ENCODE results near the gene DOK6. TPM values are rescaled to one million over a fixed set of nuclear protein-coding genes. Genes with fewer than 3 reads are reported as not detected.

DOK6 gene
- total RNA-seq, 1 donor from 2014 or later, result 8.9 TPM

GRCh38 chr18:69411199-69411598 lies 10.5 kb downstream of the DOK6 start:
- Mint-ChIP-seq H3K27me3 (ENCODE audit: low read depth) (peaks cover 4% of the 10 kb centered on the region), H3K4me1 (ENCODE audit: low read depth) (no peaks in the 10 kb centered on the region), H3K4me3 (ENCODE audit: unreplicated experiment) (no peak overlapping the region), H3K9me3 (ENCODE audit: low read depth) (no peaks in the 10 kb centered on the region), H3K27ac (ENCODE audit: unreplicated experiment) (no peak overlapping the region), H3K36me3 (ENCODE audit: low read depth) (no peaks in the 10 kb centered on the region)
- no peak for DNase-seq (ENCODE audit: low spot score)
- TF ChIP-seq CTCF (IDR thresholded peaks at IDR 0.05), result no peak

GRCh38 chr18:69414184-69414583 lies 13.5 kb downstream of the DOK6 start:
- H3K4me3 Mint-ChIP-seq (ENCODE audit: unreplicated experiment), result no peak overlapping the region
- H3K4me1 Mint-ChIP-seq (ENCODE audit: low read depth), result no peaks in the 10 kb centered on the region
- peaks cover 4% of the 10 kb centered on the region for H3K27me3 Mint-ChIP-seq (ENCODE audit: low read depth)
- H3K36me3 Mint-ChIP-seq (ENCODE audit: low read depth), result peaks cover 2% of the 10 kb centered on the region
- H3K27ac Mint-ChIP-seq (ENCODE audit: unreplicated experiment), result no peak overlapping the region
- TF ChIP-seq CTCF (IDR thresholded peaks at IDR 0.05), result no peak
- H3K9me3 Mint-ChIP-seq (ENCODE audit: low read depth), result no peaks in the 10 kb centered on the region
- no peak for DNase-seq (ENCODE audit: low spot score)

GRCh38 chr18:69432847-69433246 lies 32.2 kb downstream of the DOK6 start:
- peaks cover 2% of the 10 kb centered on the region for H3K36me3 Mint-ChIP-seq (ENCODE audit: low read depth)
- H3K9me3 Mint-ChIP-seq (ENCODE audit: low read depth), result peaks cover 8% of the 10 kb centered on the region
- no peak for TF ChIP-seq CTCF (IDR thresholded peaks at IDR 0.05)
- H3K27ac Mint-ChIP-seq (ENCODE audit: unreplicated experiment), result no peak overlapping the region
- no peaks in the 10 kb centered on the region for H3K4me1 Mint-ChIP-seq (ENCODE audit: low read depth)
- no peak overlapping the region for H3K4me3 Mint-ChIP-seq (ENCODE audit: unreplicated experiment)
- DNase-seq (ENCODE audit: low spot score), result no peak
- no peaks in the 10 kb centered on the region for H3K27me3 Mint-ChIP-seq (ENCODE audit: low read depth)

- no peaks in the 10 kb centered on the region for H3K4me1 Mint-ChIP-seq (ENCODE audit: low read depth)
- no peak overlapping the region for H3K4me3 Mint-ChIP-seq (ENCODE audit: unreplicated experiment)
- no peaks in the 10 kb centered on the region for H3K27me3 Mint-ChIP-seq (ENCODE audit: low read depth)
- H3K27ac Mint-ChIP-seq (ENCODE audit: unreplicated experiment), result no peak overlapping the region
- TF ChIP-seq CTCF (IDR thresholded peaks at IDR 0.05), result no peak
- peaks cover 27% of the 10 kb centered on the region for H3K9me3 Mint-ChIP-seq (ENCODE audit: low read depth)
- no peak for DNase-seq (ENCODE audit: low spot score)
- peaks cover 5% of the 10 kb centered on the region for H3K36me3 Mint-ChIP-seq (ENCODE audit: low read depth)
Measured at GRCh38 chr18:69435000-69435399, 34.3 kb downstream of the DOK6 start.

GRCh38 chr18:69444221-69444620 lies 43.5 kb downstream of the DOK6 start:
- Mint-ChIP-seq H3K9me3 (ENCODE audit: low read depth) (peaks cover 28% of the 10 kb centered on the region), H3K27ac (ENCODE audit: unreplicated experiment) (no peak overlapping the region), H3K4me3 (ENCODE audit: unreplicated experiment) (no peak overlapping the region), H3K36me3 (ENCODE audit: low read depth) (peaks cover 7% of the 10 kb centered on the region), H3K4me1 (ENCODE audit: low read depth) (no peaks in the 10 kb centered on the region), H3K27me3 (ENCODE audit: low read depth) (no peaks in the 10 kb centered on the region)
- TF ChIP-seq CTCF (IDR thresholded peaks at IDR 0.05), result no peak
- DNase-seq (ENCODE audit: low spot score), result no peak

All from chondrocyte (in vitro differentiated cells).